Neural cell (in vitro differentiated cells): ENCODE results near the gene ADIPOR1. TPM values are rescaled to one million over a fixed set of nuclear protein-coding genes. Genes with fewer than 3 reads are reported as not detected.
A peak's percentile ranks its signal among the peaks of the same experiment; 100 is the strongest.

Source experiments
- H2AFZ ChIP-seq: fragments of 200-600, 300-800 bp; sonication (generic), shearing (Covaris generic); 2 replicates; pipeline ENCODE4 v1.6.0; 2014; ENCODE audit warnings: low read depth, mild to moderate bottlenecking, antibody characterized with exemption, low read length, moderate library complexity
- H3F3A ChIP-seq: fragments of 200-600 bp; shearing (Covaris generic); 2 replicates; pipeline ENCODE4 v1.6.1; 2016; ENCODE audit warnings: mild to moderate bottlenecking, moderate library complexity, mixed read lengths, antibody characterized with exemption, low read length; ENCODE audit not compliant: insufficient read depth, poor library complexity, severe bottlenecking
- H3K27ac ChIP-seq: fragments of 200-600, 300-800 bp; sonication (generic), shearing (Covaris generic); 2 replicates; pipeline ENCODE4 v1.5.1; 2014; ENCODE audit warnings: mild to moderate bottlenecking, low read length, moderate library complexity
- H3K27me3 ChIP-seq: fragments of 300-800, 200-600 bp; sonication (generic), shearing (Covaris generic); 2 replicates; pipeline ENCODE4 v1.6.0; 2014; ENCODE audit warnings: mild to moderate bottlenecking, low read depth, low read length, moderate library complexity; ENCODE audit not compliant: insufficient read depth
- H3K36me3 ChIP-seq: fragments of 300-800, 200-600 bp; sonication (generic), shearing (Covaris generic); 2 replicates; pipeline ENCODE4 v1.5.1; 2014; ENCODE audit warnings: mild to moderate bottlenecking, antibody characterized with exemption, low read length, moderate library complexity; ENCODE audit not compliant: insufficient read depth
- H3K4me2 ChIP-seq: fragments of 300-800, 200-600 bp; sonication (generic), shearing (Covaris generic); 2 replicates; pipeline ENCODE4 v1.6.0; 2014; ENCODE audit warnings: mild to moderate bottlenecking, low read length
- H3K4me3 ChIP-seq: fragments of 300-800, 200-600 bp; sonication (generic), shearing (Covaris generic); 2 replicates; pipeline ENCODE4 v1.5.1; 2014; ENCODE audit warnings: mild to moderate bottlenecking, low read length, moderate library complexity
- H3K79me2 ChIP-seq: fragments of 200-600 bp; shearing (Covaris generic); replicated peaks from 2 replicates; pipeline ENCODE4 v1.6.0; 2014; ENCODE audit warnings: mild to moderate bottlenecking, low read length, moderate library complexity; ENCODE audit not compliant: insufficient read depth
- H3K9ac ChIP-seq: fragments of 300-800, 200-600 bp; sonication (generic), shearing (Covaris generic); 2 replicates; pipeline ENCODE4 v1.6.1; 2016; ENCODE audit warnings: mild to moderate bottlenecking, low read length, mixed read lengths
- H3K9me2 ChIP-seq: fragments of 200-600 bp; shearing (Covaris generic); 2 replicates; pipeline ENCODE4 v1.6.1; 2016; ENCODE audit warnings: mild to moderate bottlenecking, low read length, mixed read lengths; ENCODE audit not compliant: insufficient read depth
- H3K9me3 ChIP-seq: fragments of 200-600, 300-800 bp; sonication (generic), shearing (Covaris generic); 2 replicates; pipeline ENCODE4 v1.6.1; 2016; ENCODE audit warnings: mild to moderate bottlenecking, mixed run types, low read length, moderate library complexity, mixed read lengths
- H4K20me1 ChIP-seq: fragments of 200-600 bp; shearing (Covaris generic); 2 replicates; pipeline ENCODE4 v1.6.1; 2016; ENCODE audit warnings: mild to moderate bottlenecking, mixed run types; ENCODE audit not compliant: insufficient read depth
- EP300 ChIP-seq: fragments of 450-650 bp; conservative IDR thresholded peaks from 2 replicates; pipeline ENCODE4 v1.6.1; 2014; ENCODE audit warnings: antibody characterized with exemption, mild to moderate bottlenecking, moderate library complexity; ENCODE audit not compliant: poor library complexity, severe bottlenecking
- EZH2 ChIP-seq: fragments of 200-600, 300-800 bp; shearing (Covaris generic), sonication (generic); IDR thresholded peaks from 2 replicates; pipeline ENCODE4 v1.6.1; 2014; ENCODE audit warnings: antibody characterized with exemption, low read length, borderline replicate concordance, mild to moderate bottlenecking; ENCODE audit not compliant: insufficient read depth, poor library complexity, severe bottlenecking
- MXI1 ChIP-seq: fragments of 450-650 bp; conservative IDR thresholded peaks from 2 replicates; pipeline ENCODE4 v1.6.1; 2014; ENCODE audit warnings: antibody characterized with exemption, mild to moderate bottlenecking; ENCODE audit not compliant: poor library complexity, severe bottlenecking
- POLR2AphosphoS5 ChIP-seq: IDR thresholded peaks from 2 replicates; pipeline ENCODE4 v1.6.1; 2012
- RAD21 ChIP-seq: fragments of 450-650 bp; conservative IDR thresholded peaks from 2 replicates; pipeline ENCODE4 v1.6.1; 2014; ENCODE audit warnings: antibody characterized with exemption, mild to moderate bottlenecking, moderate library complexity
- REST ChIP-seq: IDR thresholded peaks from 2 replicates; pipeline ENCODE4 v1.6.1; 2012; ENCODE audit warnings: borderline replicate concordance
- SMC3 ChIP-seq: fragments of 450-650 bp; conservative IDR thresholded peaks from 2 replicates; pipeline ENCODE4 v1.6.1; 2014; ENCODE audit warnings: antibody characterized with exemption, mild to moderate bottlenecking, moderate library complexity; ENCODE audit not compliant: poor library complexity
- TAF1 ChIP-seq: IDR thresholded peaks from 2 replicates; pipeline ENCODE4 v1.6.1; 2012; ENCODE audit warnings: low read depth
- polyA minus RNA-seq: library from RNA; depleted of rRNA, polyadenylated mRNA; stranded (reverse); fragments of >200 nt; gene quantifications from 2 replicates; pipeline ENCODE4 v1.2.3, GENCODE V29; 2014
- polyA plus RNA-seq: library from polyadenylated mRNA; depleted of rRNA; stranded (reverse); fragments of >200 nt; gene quantifications from 2 replicates; pipeline ENCODE4 v1.2.3, GENCODE V29; 2014
- TF ChIP-seq, protein P1 (sequence below): fragments of 450-650 bp; IDR thresholded peaks from 2 replicates; pipeline ENCODE4 v1.5.1; 2014; ENCODE audit warnings: antibody characterized with exemption, mild to moderate bottlenecking, moderate library complexity; ENCODE audit not compliant: poor library complexity, severe bottlenecking

The ADIPOR1 gene
- polyA plus RNA-seq (69.6 and 72.3 TPM in 2 replicates), polyA minus RNA-seq (64.5 and 66.9 TPM in 2 replicates)

DNA sequence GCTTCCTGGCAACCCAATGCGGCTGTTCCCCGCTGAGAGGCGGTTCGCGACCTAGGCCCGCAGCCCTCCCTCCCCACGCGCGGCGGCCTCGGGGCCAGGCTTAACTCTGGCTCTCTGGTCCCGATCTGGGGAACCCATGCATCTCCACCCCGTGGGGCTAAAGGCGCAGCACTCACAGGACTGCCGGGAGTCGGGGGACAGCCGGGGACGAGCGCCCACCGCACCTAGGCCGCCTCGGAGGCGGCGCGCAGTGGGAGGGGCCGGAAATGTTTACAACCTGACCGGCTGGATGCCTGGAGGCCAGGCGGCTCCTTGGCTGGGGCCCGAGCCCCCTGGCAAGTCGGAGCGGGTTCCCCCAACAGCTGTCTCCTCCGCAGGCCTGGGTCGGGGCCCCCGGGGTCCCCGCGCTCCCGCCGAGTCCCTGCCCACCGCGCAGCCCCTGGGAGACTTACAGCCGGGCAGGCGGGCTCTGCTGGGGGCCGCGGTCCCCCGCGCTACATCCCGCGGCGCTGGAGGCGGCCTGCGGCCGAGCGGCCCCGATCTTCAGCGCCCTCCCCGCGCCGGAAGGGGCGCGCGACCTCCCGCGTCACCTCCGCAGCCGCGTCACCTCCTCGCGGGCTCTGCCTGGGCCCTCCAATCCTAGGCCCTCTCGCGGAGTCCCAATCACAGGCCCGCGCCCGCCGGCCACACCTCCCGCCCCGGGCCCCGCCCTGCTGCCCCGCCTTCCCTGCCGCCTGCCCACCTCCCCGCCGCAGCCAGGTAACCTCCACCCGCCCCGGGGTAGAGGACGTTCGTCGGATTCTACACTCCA, at the start of gene ADIPOR1:
TSS of gene ADIPOR1 (minus strand) at position 580 of the 811 bp plus-strand sequence. CDS start 7,242 bp downstream, outside the sequence.
- Histone ChIP-seq H3F3A (no peaks in the 10 kb centered on the region), H4K20me1 (no peaks in the 10 kb centered on the region), H3K27ac (peak within 1 kb of the TSS; percentile 57), H3K27me3 (no peaks in the 10 kb centered on the region), H3K9ac (peak within 1 kb of the TSS; percentile 92), H3K36me3 (no peaks in the 10 kb centered on the region), H3K9me2 (no peaks in the 10 kb centered on the region), H3K4me3 (peak within 1 kb of the TSS; percentile 89), H3K79me2 (peaks cover 41% of the 10 kb centered on the region), H3K9me3 (no peaks in the 10 kb centered on the region), H2AFZ (peak within 1 kb of the TSS; percentile 56), H3K4me2 (peak within 1 kb of the TSS; percentile 99)
- TF ChIP-seq TAF1 (peak; percentile 42), EP300 (peak; percentile 43), REST (no peak), POLR2AphosphoS5 (peak; percentile 87), SMC3 (peak; percentile 45), RAD21 (peak; percentile 15), MXI1 (peak; percentile 63), EZH2 (no peak)
- TF ChIP-seq, protein P1, sequence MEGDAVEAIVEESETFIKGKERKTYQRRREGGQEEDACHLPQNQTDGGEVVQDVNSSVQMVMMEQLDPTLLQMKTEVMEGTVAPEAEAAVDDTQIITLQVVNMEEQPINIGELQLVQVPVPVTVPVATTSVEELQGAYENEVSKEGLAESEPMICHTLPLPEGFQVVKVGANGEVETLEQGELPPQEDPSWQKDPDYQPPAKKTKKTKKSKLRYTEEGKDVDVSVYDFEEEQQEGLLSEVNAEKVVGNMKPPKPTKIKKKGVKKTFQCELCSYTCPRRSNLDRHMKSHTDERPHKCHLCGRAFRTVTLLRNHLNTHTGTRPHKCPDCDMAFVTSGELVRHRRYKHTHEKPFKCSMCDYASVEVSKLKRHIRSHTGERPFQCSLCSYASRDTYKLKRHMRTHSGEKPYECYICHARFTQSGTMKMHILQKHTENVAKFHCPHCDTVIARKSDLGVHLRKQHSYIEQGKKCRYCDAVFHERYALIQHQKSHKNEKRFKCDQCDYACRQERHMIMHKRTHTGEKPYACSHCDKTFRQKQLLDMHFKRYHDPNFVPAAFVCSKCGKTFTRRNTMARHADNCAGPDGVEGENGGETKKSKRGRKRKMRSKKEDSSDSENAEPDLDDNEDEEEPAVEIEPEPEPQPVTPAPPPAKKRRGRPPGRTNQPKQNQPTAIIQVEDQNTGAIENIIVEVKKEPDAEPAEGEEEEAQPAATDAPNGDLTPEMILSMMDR = peak; percentile 38

DNA sequence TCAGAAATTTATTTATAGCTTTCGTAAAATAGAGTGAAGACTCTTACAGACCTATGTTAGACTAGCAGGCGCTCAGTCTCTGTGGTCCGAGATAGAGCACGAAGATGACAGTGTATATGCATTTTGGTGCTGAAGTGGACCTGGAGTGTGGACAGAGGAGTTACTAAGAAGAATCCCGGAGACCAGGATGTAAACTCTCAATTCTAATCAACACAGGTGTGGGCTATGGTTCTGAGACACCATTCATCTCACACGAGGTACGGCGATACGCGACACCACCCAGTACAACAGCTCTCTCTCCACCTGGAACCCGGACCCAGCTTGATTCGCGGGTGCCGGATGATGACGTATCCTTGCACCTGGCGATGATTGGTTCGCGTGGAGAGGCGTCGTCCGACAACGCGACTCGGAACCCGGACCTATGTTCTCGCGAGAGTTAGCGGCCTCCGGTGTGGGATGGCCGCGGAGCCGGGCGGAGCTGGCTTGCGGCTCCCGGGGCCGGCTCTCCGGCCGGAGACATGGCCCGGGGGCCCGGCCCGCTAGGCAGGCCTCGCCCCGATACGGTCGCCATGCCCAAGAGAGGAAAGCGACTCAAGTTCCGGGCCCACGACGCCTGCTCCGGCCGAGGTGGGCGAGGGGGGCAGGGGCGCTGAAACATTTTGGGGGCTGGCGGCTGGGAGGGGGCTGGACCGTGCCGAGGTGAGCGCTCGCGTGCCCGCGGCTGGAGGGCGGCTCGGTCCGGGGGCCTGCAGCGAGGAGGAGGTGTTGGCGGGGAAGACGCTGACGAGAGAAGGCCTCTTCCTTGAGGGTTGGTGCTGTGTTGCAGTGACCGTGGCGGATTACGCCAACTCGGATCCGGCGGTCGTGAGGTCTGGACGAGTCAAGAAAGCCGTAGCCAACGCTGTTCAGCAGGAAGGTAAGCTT, 49.1 kb upstream of the ADIPOR1 start, which contains the start of gene TMEM183A:
TSS of gene TMEM183A (plus strand) at position 427 of the 924 bp plus-strand sequence. CDS start at position 519, 92 bp downstream.
- Histone ChIP-seq H3K9ac (peak within 1 kb of the TSS; percentile 87), H2AFZ (peak within 1 kb of the TSS; percentile 94), H3K79me2 (peaks cover 22% of the 10 kb centered on the region), H3F3A (no peaks in the 10 kb centered on the region), H3K4me3 (peak within 1 kb of the TSS; percentile 84), H3K9me2 (no peaks in the 10 kb centered on the region), H3K36me3 (peaks cover 15% of the 10 kb centered on the region), H3K9me3 (no peaks in the 10 kb centered on the region), H4K20me1 (no peaks in the 10 kb centered on the region), H3K27ac (peak within 1 kb of the TSS; percentile 88), H3K4me2 (peak within 1 kb of the TSS; percentile 100), H3K27me3 (no peaks in the 10 kb centered on the region)
- TF ChIP-seq EZH2 = no peak
- TF ChIP-seq RAD21 = peak; percentile 18
- TF ChIP-seq TAF1 = peak; percentile 86
- peak; percentile 82 for TF ChIP-seq REST
- peak; percentile 99 for TF ChIP-seq POLR2AphosphoS5
- peak; percentile 17 for TF ChIP-seq SMC3
- TF ChIP-seq EP300 = peak; percentile 63
- TF ChIP-seq, protein P1 = no peak
- TF ChIP-seq MXI1 = peak; percentile 95
